HepG2 (cell line): ENCODE measurements around the gene CCDC85A. TPM values are rescaled to one million over a fixed set of nuclear protein-coding genes. Genes with fewer than 3 reads are reported as not detected.

Experiments used
- ATAC-seq: fragments of 200-7000 bp; cut with Tn5 transposase; 3 replicates; pipeline ENCODE4 v1.9.1; 2020; ENCODE audit warnings: mild to moderate bottlenecking, moderate library complexity
- BruUV-seq: library from RNA; stranded (reverse); fragments of 400-500 nt; replicated peaks from 2 replicates; lab custom pipeline; 2021; lab: Mats Ljungman, UMichigan
- CTCF ChIA-PET: fragments of 300-600 bp; formaldehyde crosslinking; extraction: SDS; loops from one replicate; lab custom pipeline; 2021; ENCODE audit warnings: low total read pairs, inconsistent platforms, low intra/inter-chr PET ratio; lab: Yijun Ruan, JAX
- POLR2A ChIA-PET: fragments of 350-600 bp; sonication (Branson Sonifier 250); formaldehyde crosslinking; loops from one replicate; lab custom pipeline; 2020; ENCODE audit warnings: antibody characterized with exemption, inconsistent platforms; lab: Yijun Ruan, JAX
- DNase-seq: peaks from one replicate; pipeline ENCODE4 v3.0.0-alpha.2; 2015; ENCODE audit warnings: low spot score
- FAIRE-seq: peaks from 3 replicates; lab custom pipeline; 2011; peaks lifted over from hg19 to GRCh38; lab: Jason Lieb, UNC
- H2AFZ ChIP-seq: one replicate; pipeline ENCODE4 v1.6.1; 2011; ENCODE audit warnings: low read length, inconsistent platforms
- H3K27ac ChIP-seq: fragments of 300-600 bp; 3 replicates; pipeline ENCODE4 v1.8.0; 2011; ENCODE audit warnings: mixed run types, mild to moderate bottlenecking, mixed read lengths, low read length, inconsistent platforms; ENCODE audit not compliant: insufficient read depth; ENCODE audit errors: extremely low read length
- H3K27me3 ChIP-seq, 2 experiments: fragments of 200-600 bp in 1 of 2; 2 replicates in 1 of 2; 3 replicates in 1 of 2; pipeline versions ENCODE4 v1.6.0 to v1.8.0; 2011; ENCODE audit warnings: low read length in 2 of 2, mild to moderate bottlenecking in 2 of 2, moderate library complexity in 2 of 2, inconsistent platforms in 1 of 2; ENCODE audit not compliant: insufficient read depth in 2 of 2, control insufficient read depth in 1 of 2
- H3K36me3 ChIP-seq, 2 experiments: fragments of 200-600 bp in 1 of 2; replicated peaks in 1 of 2; 2 replicates in 1 of 2; 3 replicates in 1 of 2; pipeline versions ENCODE4 v1.5.1 to v1.8.0; 2011; ENCODE audit warnings: low read length in 2 of 2, inconsistent platforms in 1 of 2; ENCODE audit not compliant: insufficient read depth in 2 of 2, control insufficient read depth in 1 of 2
- H3K4me1 ChIP-seq: 2 replicates; pipeline ENCODE4 v1.5.1; 2012; ENCODE audit warnings: low read length, inconsistent platforms; ENCODE audit not compliant: insufficient read depth
- H3K4me2 ChIP-seq: 2 replicates; pipeline ENCODE4 v1.6.0; 2011; ENCODE audit warnings: low read depth, low read length, inconsistent platforms
- H3K4me3 ChIP-seq, 3 experiments: fragments of 200-600 bp in 1 of 3; sonication (generic), shearing (Covaris generic) in 1 of 3; replicated peaks in 1 of 3; 2 replicates each; pipeline ENCODE4 v1.5.1; 2011 to 2016; ENCODE audit warnings: low read length in 3 of 3, inconsistent platforms in 2 of 3, low read depth in 2 of 3, mild to moderate bottlenecking in 2 of 3, control low read depth in 1 of 3, mixed read lengths in 1 of 3; ENCODE audit not compliant: insufficient read depth in 1 of 3
- H3K79me2 ChIP-seq: one replicate; pipeline ENCODE4 v1.6.1; 2011; ENCODE audit warnings: low read length, inconsistent platforms; ENCODE audit not compliant: insufficient read depth
- H3K9ac ChIP-seq: 2 replicates; pipeline ENCODE4 v1.6.0; 2011; ENCODE audit warnings: mild to moderate bottlenecking, low read depth, low read length, inconsistent platforms; ENCODE audit not compliant: insufficient read depth
- H3K9me3 ChIP-seq: 2 replicates; pipeline ENCODE4 v1.5.1; 2012; ENCODE audit warnings: mild to moderate bottlenecking, low read length
- H4K20me1 ChIP-seq: 2 replicates; pipeline ENCODE4 v1.6.0; 2011; ENCODE audit warnings: inconsistent platforms, mild to moderate bottlenecking, low read length, moderate library complexity; ENCODE audit not compliant: insufficient read depth
- FOXM1 ChIP-seq: sonication (generic); formaldehyde crosslinking; IDR thresholded peaks from 2 replicates; pipeline ENCODE4 v1.5.0; 2020; ENCODE audit warnings: missing genetic modification reagents
- IRX3 ChIP-seq: sonication (generic); formaldehyde crosslinking; IDR thresholded peaks from 2 replicates; pipeline ENCODE4 v1.8.1; 2023; ENCODE audit warnings: mild to moderate bottlenecking, low read depth, missing genetic modification reagents, borderline replicate concordance
- ISL2 ChIP-seq: sonication (generic); formaldehyde crosslinking; IDR thresholded peaks from 2 replicates; pipeline ENCODE4 v1.5.0; 2020; ENCODE audit warnings: missing genetic modification reagents
- KDM4B ChIP-seq: sonication (generic); formaldehyde crosslinking; IDR thresholded peaks from 2 replicates; pipeline ENCODE4 v1.4.0; 2020; ENCODE audit warnings: missing genetic modification reagents
- MYC ChIP-seq: sonication (generic); formaldehyde crosslinking; IDR thresholded peaks from 2 replicates; pipeline ENCODE4 v1.9.0; 2021; ENCODE audit warnings: missing genetic modification reagents, borderline replicate concordance
- NFIC ChIP-seq: IDR thresholded peaks from 2 replicates; pipeline ENCODE4 v1.6.1; 2012; ENCODE audit warnings: mild to moderate bottlenecking, low read length, inconsistent platforms
- NR2F6 ChIP-seq, 2 experiments: IDR thresholded peaks; 2 replicates each; pipeline ENCODE4 v1.6.1; 2016; ENCODE audit warnings: antibody characterized with exemption in 1 of 2, mild to moderate bottlenecking in 1 of 2
- ZNF331 ChIP-seq: sonication (generic); formaldehyde crosslinking; IDR thresholded peaks from 2 replicates; pipeline ENCODE4 v1.4.0; 2020; ENCODE audit warnings: missing genetic modification reagents
- ZNF616 ChIP-seq: sonication (generic); formaldehyde crosslinking; IDR thresholded peaks from 2 replicates; pipeline ENCODE4 v1.5.0; 2020; ENCODE audit warnings: low read depth, mild to moderate bottlenecking, missing genetic modification reagents
- ZNF7 ChIP-seq: IDR thresholded peaks from 2 replicates; pipeline ENCODE4 v1.6.1; 2016; ENCODE audit warnings: missing biosample characterization, missing genetic modification reagents
- ZNF83 ChIP-seq: sonication (generic); formaldehyde crosslinking; IDR thresholded peaks from 2 replicates; pipeline ENCODE4 v1.4.0; 2020; ENCODE audit warnings: missing genetic modification reagents, mild to moderate bottlenecking, borderline replicate concordance
- ZZZ3 ChIP-seq: sonication (generic); formaldehyde crosslinking; IDR thresholded peaks from 2 replicates; pipeline ENCODE4 v1.4.0; 2020; ENCODE audit warnings: missing genetic modification reagents, mild to moderate bottlenecking, borderline replicate concordance
- WGBS: methylation state at CpG from one replicate; pipeline ENCODE4 v1.1.6; 2017; ENCODE audit warnings: low lambda C conversion rate; 5-methylcytosine and 5-hydroxymethylcytosine counted together
- in situ Hi-C: cut with HindIII; loops from 2 replicates; pipeline ENCODE4 v1.10.0; 2017; ENCODE audit warnings: low pct_unique_long_range_greater_than_20kb; ENCODE audit not compliant: extremely low pct_ligation_motif_present
- intact Hi-C: fragments of 100-400 bp; cut with micrococcal nuclease; formaldehyde crosslinking; loops from one replicate; pipeline ENCODE4 v1.10.0; 2022; ENCODE audit not compliant: unreplicated experiment
- polyA plus RNA-seq, 8 experiments: library from polyadenylated mRNA; depleted of rRNA in 3 of 8; stranded (reverse) in 7 of 8; unstranded in 1 of 8; fragments of >200 nt; fragmentation: Illumina TruSeq in 4 of 8; extraction: Trizol in 4 of 8; gene quantifications; 2 replicates each; pipeline versions ENCODE4 v1.2.1 to v1.2.3, GENCODE V29; 2011 to 2016; ENCODE audit warnings: low read depth in 4 of 8, missing spikeins in 1 of 8, mixed read lengths in 1 of 8; ENCODE audit not compliant: insufficient read depth in 1 of 8
- total RNA-seq, 5 experiments: library from RNA; depleted of rRNA; stranded (reverse); fragments of >200 nt; fragmentation: Illumina TruSeq; extraction: Trizol; gene quantifications; 2 replicates each; pipeline ENCODE4 v1.2.3, GENCODE V29; 2016; ENCODE audit warnings: low read depth in 1 of 5
- TF ChIP-seq, protein P1 (sequence below), 2 experiments: sonication (generic) in 1 of 2; formaldehyde crosslinking in 1 of 2; IDR thresholded peaks; 2 replicates each; pipeline versions ENCODE4 v1.6.1 to v1.9.0; 2014 to 2022; ENCODE audit warnings: antibody characterized with exemption in 1 of 2, borderline replicate concordance in 1 of 2, inconsistent platforms in 1 of 2, low read depth in 1 of 2, missing genetic modification reagents in 1 of 2
- TF ChIP-seq, protein P2 (sequence below): sonication (generic); formaldehyde crosslinking; IDR thresholded peaks from 2 replicates; pipeline ENCODE4 v1.4.0; 2020; ENCODE audit warnings: missing genetic modification reagents, borderline replicate concordance

Gene CCDC85A
- total and polyA plus RNA-seq, 2 of the 13 experiments (the other 11 are each of a cell fraction or from before 2014, with no cell fraction given), result not detected

DNA sequence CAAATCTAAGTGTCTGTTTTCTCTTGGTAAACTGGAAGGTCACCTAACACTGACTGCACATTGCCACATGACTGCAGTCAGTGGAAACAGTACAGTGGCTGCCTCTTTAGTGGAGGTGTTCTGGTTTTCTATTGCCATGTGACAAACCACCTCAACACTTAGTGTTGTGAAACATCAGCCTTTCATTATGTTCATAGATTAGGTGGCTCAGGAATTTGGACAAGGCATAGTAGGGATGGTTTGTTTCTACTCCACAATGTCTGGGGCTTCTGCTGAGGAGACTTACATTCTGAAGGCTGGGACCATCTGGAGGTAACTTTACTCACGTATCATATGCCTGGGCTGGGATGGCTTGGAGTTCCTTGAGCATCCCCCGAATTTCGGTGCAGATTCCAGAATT lies 26.5 kb downstream of the CCDC85A start:
- no peak for ATAC-seq
- intact Hi-C loops, result no loop called here

DNA sequence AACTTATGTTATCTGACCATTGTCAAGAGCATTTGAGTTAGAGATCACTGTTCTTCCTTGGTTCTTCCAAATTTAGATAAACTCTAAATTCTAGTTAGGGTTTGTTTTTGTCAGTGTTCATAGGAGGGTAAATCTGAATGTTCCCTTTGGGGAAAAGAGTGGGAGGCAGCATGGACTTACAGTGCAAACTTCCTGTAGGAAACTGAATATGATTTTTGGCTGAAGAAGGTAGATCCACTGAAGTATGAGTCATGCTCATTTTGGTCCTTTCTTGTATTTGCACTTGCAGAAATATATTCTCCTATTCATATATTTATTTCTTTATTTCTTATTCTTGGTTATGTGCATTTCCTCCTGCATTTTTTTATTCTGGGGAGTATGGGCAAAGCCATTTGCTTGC lies 27.3 kb downstream of the CCDC85A start:
- POLR2A ChIA-PET, result no interaction called here
- FAIRE-seq, result no peak
- no peak for TF ChIP-seq NFIC
- TF ChIP-seq, protein P1, sequence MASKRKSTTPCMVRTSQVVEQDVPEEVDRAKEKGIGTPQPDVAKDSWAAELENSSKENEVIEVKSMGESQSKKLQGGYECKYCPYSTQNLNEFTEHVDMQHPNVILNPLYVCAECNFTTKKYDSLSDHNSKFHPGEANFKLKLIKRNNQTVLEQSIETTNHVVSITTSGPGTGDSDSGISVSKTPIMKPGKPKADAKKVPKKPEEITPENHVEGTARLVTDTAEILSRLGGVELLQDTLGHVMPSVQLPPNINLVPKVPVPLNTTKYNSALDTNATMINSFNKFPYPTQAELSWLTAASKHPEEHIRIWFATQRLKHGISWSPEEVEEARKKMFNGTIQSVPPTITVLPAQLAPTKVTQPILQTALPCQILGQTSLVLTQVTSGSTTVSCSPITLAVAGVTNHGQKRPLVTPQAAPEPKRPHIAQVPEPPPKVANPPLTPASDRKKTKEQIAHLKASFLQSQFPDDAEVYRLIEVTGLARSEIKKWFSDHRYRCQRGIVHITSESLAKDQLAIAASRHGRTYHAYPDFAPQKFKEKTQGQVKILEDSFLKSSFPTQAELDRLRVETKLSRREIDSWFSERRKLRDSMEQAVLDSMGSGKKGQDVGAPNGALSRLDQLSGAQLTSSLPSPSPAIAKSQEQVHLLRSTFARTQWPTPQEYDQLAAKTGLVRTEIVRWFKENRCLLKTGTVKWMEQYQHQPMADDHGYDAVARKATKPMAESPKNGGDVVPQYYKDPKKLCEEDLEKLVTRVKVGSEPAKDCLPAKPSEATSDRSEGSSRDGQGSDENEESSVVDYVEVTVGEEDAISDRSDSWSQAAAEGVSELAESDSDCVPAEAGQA (IDR thresholded peaks at IDR 0.05; ENCODE audit: low read depth), result no peak
- TF ChIP-seq, protein P1 (CRISPR knock-in tag; IDR thresholded peaks at IDR 0.05; ENCODE audit: borderline replicate concordance), result no peak
- no peak for TF ChIP-seq FOXM1 (CRISPR knock-in tag)
- TF ChIP-seq, protein P2, sequence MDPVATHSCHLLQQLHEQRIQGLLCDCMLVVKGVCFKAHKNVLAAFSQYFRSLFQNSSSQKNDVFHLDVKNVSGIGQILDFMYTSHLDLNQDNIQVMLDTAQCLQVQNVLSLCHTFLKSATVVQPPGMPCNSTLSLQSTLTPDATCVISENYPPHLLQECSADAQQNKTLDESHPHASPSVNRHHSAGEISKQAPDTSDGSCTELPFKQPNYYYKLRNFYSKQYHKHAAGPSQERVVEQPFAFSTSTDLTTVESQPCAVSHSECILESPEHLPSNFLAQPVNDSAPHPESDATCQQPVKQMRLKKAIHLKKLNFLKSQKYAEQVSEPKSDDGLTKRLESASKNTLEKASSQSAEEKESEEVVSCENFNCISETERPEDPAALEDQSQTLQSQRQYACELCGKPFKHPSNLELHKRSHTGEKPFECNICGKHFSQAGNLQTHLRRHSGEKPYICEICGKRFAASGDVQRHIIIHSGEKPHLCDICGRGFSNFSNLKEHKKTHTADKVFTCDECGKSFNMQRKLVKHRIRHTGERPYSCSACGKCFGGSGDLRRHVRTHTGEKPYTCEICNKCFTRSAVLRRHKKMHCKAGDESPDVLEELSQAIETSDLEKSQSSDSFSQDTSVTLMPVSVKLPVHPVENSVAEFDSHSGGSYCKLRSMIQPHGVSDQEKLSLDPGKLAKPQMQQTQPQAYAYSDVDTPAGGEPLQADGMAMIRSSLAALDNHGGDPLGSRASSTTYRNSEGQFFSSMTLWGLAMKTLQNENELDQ, result no peak
- no peak for TF ChIP-seq ZNF7 (CRISPR knock-in tag)
- no peak for TF ChIP-seq ZNF331 (CRISPR knock-in tag)

More for the DNA sequence above, 26.5 kb downstream of the CCDC85A start:
- Histone ChIP-seq H3K27ac (no peak overlapping the region), H3K9me3 (no peaks in the 10 kb centered on the region)
- CTCF ChIA-PET, result no interaction called here
- no peak for TF ChIP-seq NR2F6 (IDR thresholded peaks at IDR 0.05)
- no peak for TF ChIP-seq NR2F6 (CRISPR knock-in tag; IDR thresholded peaks at IDR 0.05)
- TF ChIP-seq KDM4B (CRISPR knock-in tag), result no peak
- TF ChIP-seq ZNF83, result no peak
- TF ChIP-seq ISL2 (CRISPR knock-in tag), result no peak
- no peak for TF ChIP-seq ZNF616 (CRISPR knock-in tag)
- no peak for TF ChIP-seq IRX3 (CRISPR knock-in tag)
- no peak for TF ChIP-seq ZZZ3
- TF ChIP-seq MYC (CRISPR knock-in tag), result no peak
- TF ChIP-seq, all 625 proteins: peak for 0
- POLR2A ChIA-PET, result no interaction called here
- no TSS peak for BruUV-seq
- in situ Hi-C loops, result no loop called here
- DNase-seq (no peak), FAIRE-seq (no peak)
- no peak overlapping the region for H2AFZ ChIP-seq
- H3K36me3 ChIP-seq, result no peaks in the 10 kb centered on the region
- WGBS, result 7% methylated on average over 3 of the region's 3 CpGs
- no peak overlapping the region for H3K4me3 ChIP-seq
- no peaks in the 10 kb centered on the region for H3K79me2 ChIP-seq
- H3K4me2 ChIP-seq, result no peak overlapping the region
- peaks cover 8% of the 10 kb centered on the region; the same call in 1 of the 2 replicates for H3K4me1 ChIP-seq
- H3K27me3 ChIP-seq, result no peaks in the 10 kb centered on the region
- no peaks in the 10 kb centered on the region for H4K20me1 ChIP-seq
- H3K9ac ChIP-seq, result no peak overlapping the region

More for the DNA sequence above, 27.3 kb downstream of the CCDC85A start:
- H3K79me2 ChIP-seq, result no peaks in the 10 kb centered on the region
- no peak overlapping the region for H3K4me3 ChIP-seq
- peaks cover 7% of the 10 kb centered on the region; the same call in 1 of the 2 replicates for H3K4me1 ChIP-seq
- no peaks in the 10 kb centered on the region for H4K20me1 ChIP-seq
- intact Hi-C loops, result no loop called here
- ATAC-seq (no peak), DNase-seq (no peak)
- in situ Hi-C loops, result no loop called here
- CTCF ChIA-PET, result no interaction called here
- H3K36me3 ChIP-seq, result no peaks in the 10 kb centered on the region
- H3K9me3 ChIP-seq, result no peaks in the 10 kb centered on the region
- no peak overlapping the region for H3K27ac ChIP-seq
- H3K4me2 ChIP-seq, result no peak overlapping the region
- H3K9ac ChIP-seq, result no peak overlapping the region
- no peaks in the 10 kb centered on the region for H3K27me3 ChIP-seq
- no peak overlapping the region for H2AFZ ChIP-seq
- BruUV-seq, result no TSS peak
